ENCODE data around the gene APEX2. TPM values are rescaled to one million over a fixed set of nuclear protein-coding genes. Genes with fewer than 3 reads are reported as not detected.
"Not testable (repeated sequence)": the region's sequence is repeated elsewhere in the genome, so short reads cannot be mapped to it uniquely, and the experiment has no call there.

APEX2 gene
- total and polyA plus RNA-seq, 2 experiments from 2014 or later: 10.0 to 20.1 TPM

DNA sequence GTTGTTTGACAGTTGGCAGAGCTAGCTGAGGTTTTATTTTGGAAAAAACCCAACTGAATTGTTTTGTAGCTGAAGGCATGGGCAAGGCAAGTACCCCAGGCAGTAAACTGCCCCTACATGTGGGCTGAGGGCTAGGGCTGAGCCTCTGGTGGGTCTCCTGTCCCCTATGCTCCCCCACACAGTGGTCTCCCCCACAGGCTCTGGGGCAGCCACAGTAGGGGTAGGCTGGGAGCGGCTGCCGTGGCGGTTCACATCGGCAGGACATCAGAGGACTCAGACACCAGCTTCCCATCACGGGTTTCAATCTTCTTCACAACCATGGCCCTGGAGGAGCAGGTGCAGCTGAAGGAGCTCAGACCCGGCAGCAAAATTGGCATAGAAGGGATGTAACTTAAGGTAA, 41.4 kb downstream of the APEX2 start:
- ATAC-seq (no peak), DNase-seq (ENCODE audit: low spot score) (no peak)
- no peaks in the 10 kb centered on the region for H3K79me2 ChIP-seq (replicated peaks; ENCODE audit: insufficient read depth)
- no peaks in the 10 kb centered on the region for H3K4me1 Mint-ChIP-seq
- no peak overlapping the region for H3K27ac Mint-ChIP-seq
- no peaks in the 10 kb centered on the region for H4K20me1 ChIP-seq (replicated peaks; ENCODE audit: insufficient read depth)
- no peak overlapping the region for H3K4me2 ChIP-seq
- H3K27me3 Mint-ChIP-seq (ENCODE audit: insufficient read depth, low read depth, poor library complexity): peaks cover 2% of the 10 kb centered on the region
- H3K36me3 Mint-ChIP-seq (ENCODE audit: low read depth): no peaks in the 10 kb centered on the region
- H2AFZ ChIP-seq: no peak overlapping the region
- H3K9me3 Mint-ChIP-seq: peaks cover 6% of the 10 kb centered on the region; the same call in 2 of the 3 replicates
- H3K27me3 ChIP-seq (ENCODE audit: insufficient read depth): no peaks in the 10 kb centered on the region
- no peaks in the 10 kb centered on the region for H3K9me2 ChIP-seq (ENCODE audit: insufficient read depth)
- H3F3A ChIP-seq (replicated peaks; ENCODE audit: low read depth): no peaks in the 10 kb centered on the region
- TF ChIP-seq ZNF114 (CRISPR knock-in tag; IDR thresholded peaks at IDR 0.05): no peak
- no peaks in the 10 kb centered on the region for H3K4me1 ChIP-seq (ENCODE audit: insufficient read depth)
- no peak overlapping the region for H3K4me3 Mint-ChIP-seq
- no peak overlapping the region for H3K4me3 ChIP-seq
- H3K36me3 ChIP-seq (ENCODE audit: insufficient read depth): no peaks in the 10 kb centered on the region
- H3K27ac ChIP-seq (ENCODE audit: low read depth): no peak overlapping the region

DNA sequence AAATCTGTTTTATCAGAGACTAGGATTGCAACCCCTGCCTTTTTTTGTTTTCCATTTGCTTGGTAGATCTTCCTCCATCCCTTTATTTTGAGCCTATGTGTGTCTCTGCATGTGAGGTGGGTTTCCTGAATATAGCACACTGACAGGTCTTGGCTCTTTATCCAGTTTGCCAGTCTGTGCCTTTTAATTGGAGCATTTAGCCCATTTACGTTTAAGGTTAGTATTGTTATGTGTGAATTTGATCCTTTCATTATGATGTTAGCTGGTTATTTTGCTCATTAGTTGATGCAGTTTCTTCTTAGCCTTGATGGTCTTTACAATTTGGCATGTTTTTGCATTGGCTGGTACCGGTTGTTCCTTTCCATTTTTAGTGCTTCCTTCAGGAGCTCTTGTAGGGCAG, 50.4 kb downstream of the APEX2 start:
- not testable (repeated sequence) for H3K27ac ChIP-seq (ENCODE audit: low read depth); H3K27me3 Mint-ChIP-seq (ENCODE audit: insufficient read depth, low read depth, poor library complexity); H3K4me3 Mint-ChIP-seq; H3K4me2 ChIP-seq; H3K4me1 Mint-ChIP-seq; H3K4me1 ChIP-seq (ENCODE audit: insufficient read depth); H3F3A ChIP-seq (replicated peaks; ENCODE audit: low read depth); H3K27ac Mint-ChIP-seq; H3K36me3 ChIP-seq (ENCODE audit: insufficient read depth); H3K79me2 ChIP-seq (replicated peaks; ENCODE audit: insufficient read depth); H3K36me3 Mint-ChIP-seq (ENCODE audit: low read depth); H3K27me3 ChIP-seq (ENCODE audit: insufficient read depth); ATAC-seq; H3K4me3 ChIP-seq; H4K20me1 ChIP-seq (replicated peaks; ENCODE audit: insufficient read depth); DNase-seq (ENCODE audit: low spot score); H3K9me2 ChIP-seq (ENCODE audit: insufficient read depth); H2AFZ ChIP-seq
- peaks cover 29% of the 10 kb centered on the region for H3K9me3 Mint-ChIP-seq

GRCh38 chrX:55056820-55057674, 56.9 kb downstream of the APEX2 start:
- H3K4me2 ChIP-seq: no peak overlapping the region
- Mint-ChIP-seq H3K27me3 (ENCODE audit: insufficient read depth, low read depth, poor library complexity) (no peaks in the 10 kb centered on the region), H3K4me1 (no peaks in the 10 kb centered on the region), H3K4me3 (no peak overlapping the region), H3K27ac (no peak overlapping the region), H3K36me3 (ENCODE audit: low read depth) (no peaks in the 10 kb centered on the region), H3K9me3 (peaks cover 13% of the 10 kb centered on the region)
- H2AFZ ChIP-seq: no peak overlapping the region
- no peak overlapping the region for H3K27ac ChIP-seq (ENCODE audit: low read depth)
- no peaks in the 10 kb centered on the region for H3K27me3 ChIP-seq (ENCODE audit: insufficient read depth)
- H3F3A ChIP-seq (replicated peaks; ENCODE audit: low read depth): no peaks in the 10 kb centered on the region
- no peak for ATAC-seq
- no peaks in the 10 kb centered on the region for H3K79me2 ChIP-seq (replicated peaks; ENCODE audit: insufficient read depth)
- H3K4me3 ChIP-seq: no peak overlapping the region
- no peaks in the 10 kb centered on the region for H3K36me3 ChIP-seq (ENCODE audit: insufficient read depth)
- no peaks in the 10 kb centered on the region for H4K20me1 ChIP-seq (replicated peaks; ENCODE audit: insufficient read depth)
- no peak for DNase-seq (ENCODE audit: low spot score)
- no peaks in the 10 kb centered on the region for H3K4me1 ChIP-seq (ENCODE audit: insufficient read depth)
- no peaks in the 10 kb centered on the region for H3K9me2 ChIP-seq (ENCODE audit: insufficient read depth)
- TF ChIP-seq EZH2phosphoT487 (IDR thresholded peaks at IDR 0.05; ENCODE audit: unreplicated experiment) (no peak), ZNF114 (CRISPR knock-in tag; IDR thresholded peaks at IDR 0.05) (no peak), CREB1 (CRISPR knock-in tag; IDR thresholded peaks at IDR 0.05; ENCODE audit: low read depth) (no peak), STAT1 (IDR thresholded peaks at IDR 0.05; ENCODE audit: unreplicated experiment) (no peak), POLR2AphosphoS5 (IDR thresholded peaks at IDR 0.05; ENCODE audit: low read depth) (no peak)
- TF ChIP-seq, protein P1, sequence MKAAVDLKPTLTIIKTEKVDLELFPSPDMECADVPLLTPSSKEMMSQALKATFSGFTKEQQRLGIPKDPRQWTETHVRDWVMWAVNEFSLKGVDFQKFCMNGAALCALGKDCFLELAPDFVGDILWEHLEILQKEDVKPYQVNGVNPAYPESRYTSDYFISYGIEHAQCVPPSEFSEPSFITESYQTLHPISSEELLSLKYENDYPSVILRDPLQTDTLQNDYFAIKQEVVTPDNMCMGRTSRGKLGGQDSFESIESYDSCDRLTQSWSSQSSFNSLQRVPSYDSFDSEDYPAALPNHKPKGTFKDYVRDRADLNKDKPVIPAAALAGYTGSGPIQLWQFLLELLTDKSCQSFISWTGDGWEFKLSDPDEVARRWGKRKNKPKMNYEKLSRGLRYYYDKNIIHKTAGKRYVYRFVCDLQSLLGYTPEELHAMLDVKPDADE (IDR thresholded peaks at IDR 0.05): no peak
- TF ChIP-seq, protein P2, sequence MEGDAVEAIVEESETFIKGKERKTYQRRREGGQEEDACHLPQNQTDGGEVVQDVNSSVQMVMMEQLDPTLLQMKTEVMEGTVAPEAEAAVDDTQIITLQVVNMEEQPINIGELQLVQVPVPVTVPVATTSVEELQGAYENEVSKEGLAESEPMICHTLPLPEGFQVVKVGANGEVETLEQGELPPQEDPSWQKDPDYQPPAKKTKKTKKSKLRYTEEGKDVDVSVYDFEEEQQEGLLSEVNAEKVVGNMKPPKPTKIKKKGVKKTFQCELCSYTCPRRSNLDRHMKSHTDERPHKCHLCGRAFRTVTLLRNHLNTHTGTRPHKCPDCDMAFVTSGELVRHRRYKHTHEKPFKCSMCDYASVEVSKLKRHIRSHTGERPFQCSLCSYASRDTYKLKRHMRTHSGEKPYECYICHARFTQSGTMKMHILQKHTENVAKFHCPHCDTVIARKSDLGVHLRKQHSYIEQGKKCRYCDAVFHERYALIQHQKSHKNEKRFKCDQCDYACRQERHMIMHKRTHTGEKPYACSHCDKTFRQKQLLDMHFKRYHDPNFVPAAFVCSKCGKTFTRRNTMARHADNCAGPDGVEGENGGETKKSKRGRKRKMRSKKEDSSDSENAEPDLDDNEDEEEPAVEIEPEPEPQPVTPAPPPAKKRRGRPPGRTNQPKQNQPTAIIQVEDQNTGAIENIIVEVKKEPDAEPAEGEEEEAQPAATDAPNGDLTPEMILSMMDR (conservative IDR thresholded peaks at IDR 0.05; ENCODE audit: low read depth in 2 of 2): no peak

Measured in GM23338 (cell line).